Breast epithelium (tissue), 4 donors: ENCODE results near the gene AP3S2. TPM values are rescaled to one million over a fixed set of nuclear protein-coding genes. Genes with fewer than 3 reads are reported as not detected.
"Not testable (repeated sequence)": the region's sequence is repeated elsewhere in the genome, so short reads cannot be mapped to it uniquely, and the experiment has no call there.

ENCODE experiments used
- DNase-seq, 2 donors: peaks; one replicate each; pipeline ENCODE4 v3.0.0-alpha.2; 2019; ENCODE audit warnings: low spot score in 2 of 2
- H3K27ac ChIP-seq, 2 donors: fragments of 200-600 bp; sonication (generic) in 1 of 2; one replicate each; pipeline ENCODE4 v1.5.1; 2016 to 2019; ENCODE audit warnings: mild to moderate bottlenecking in 1 of 2
- H3K27me3 ChIP-seq, 2 donors: fragments of 200-600 bp; sonication (generic) in 1 of 2; one replicate each; pipeline versions ENCODE4 v1.5.1 to v1.6.0; 2017 to 2019; ENCODE audit warnings: control low read depth in 1 of 2, mild to moderate bottlenecking in 1 of 2
- H3K36me3 ChIP-seq: fragments of 200-600 bp; one replicate; pipeline ENCODE4 v1.5.1; 2019
- H3K4me1 ChIP-seq, 2 donors: fragments of 200-600 bp; sonication (generic); one replicate each; pipeline ENCODE4 v1.5.1; 2016 to 2019; ENCODE audit warnings: control low read depth in 1 of 2
- H3K4me3 ChIP-seq, 3 donors: fragments of 200-600 bp; sonication (generic); 1 replicate in 2 of 3; 2 replicates in 1 of 3; pipeline ENCODE4 v1.5.1; 2016 to 2019; ENCODE audit warnings: mild to moderate bottlenecking in 3 of 3, moderate library complexity in 2 of 3
- H3K9me3 ChIP-seq, 2 donors: fragments of 200-600 bp; sonication (generic) in 1 of 2; one replicate each; pipeline ENCODE4 v1.5.1; 2016 to 2019; ENCODE audit warnings: control low read depth in 1 of 2
- CTCF ChIP-seq, 3 donors: fragments of 450-650 bp; IDR thresholded peaks; one replicate each; pipeline ENCODE4 v1.5.1; 2016 to 2017; ENCODE audit warnings: antibody characterized with exemption in 3 of 3, mild to moderate bottlenecking in 3 of 3, moderate library complexity in 3 of 3
- POLR2A ChIP-seq: fragments of 450-650 bp; IDR thresholded peaks from one replicate; pipeline ENCODE4 v1.6.1; 2016; ENCODE audit warnings: antibody characterized with exemption, mild to moderate bottlenecking, moderate library complexity
- POLR2AphosphoS5 ChIP-seq, 3 donors: sonication (generic); formaldehyde crosslinking; IDR thresholded peaks; one replicate each; pipeline ENCODE4 v1.6.1; 2017; ENCODE audit warnings: antibody characterized with exemption in 3 of 3
- intact Hi-C: fragments of 100-400 bp; cut with DNase I; formaldehyde crosslinking; loops from one replicate; pipeline ENCODE4 v1.15.1; 2023; ENCODE audit warnings: low total_unique reads
- total RNA-seq, 3 donors: library from RNA; depleted of rRNA; stranded (reverse); fragments of >200 nt; gene quantifications; one replicate each; pipeline ENCODE4 v1.1.0, GENCODE V29; 2016

AP3S2 gene
- total RNA-seq, 3 donors from 2014 or later: 37.4 to 57.4 (median 52.8) TPM

- peak overlapping the region; percentile 54 to 74 for H3K27ac ChIP-seq
- no peak for DNase-seq
- H3K9me3 ChIP-seq: no peaks in the 10 kb centered on the region
- no peak for TF ChIP-seq POLR2AphosphoS5 (IDR thresholded peaks at IDR 0.05)
- TF ChIP-seq POLR2A: no peak
- TF ChIP-seq CTCF (IDR thresholded peaks at IDR 0.05): no peak
- H3K27me3 ChIP-seq: no peaks in the 10 kb centered on the region
- no peaks in the 10 kb centered on the region for H3K36me3 ChIP-seq
- peaks cover 0 to 5% of the 10 kb centered on the region in 2 donors for H3K4me1 ChIP-seq
- intact Hi-C loops: no loop called here
- no peak overlapping the region for H3K4me3 ChIP-seq
Measured at GRCh38 chr15:89783861-89784685, 109.7 kb downstream of the AP3S2 start.

GRCh38 chr15:89783111-89783860 is 110.5 kb downstream of the AP3S2 start:
- intact Hi-C loops: no loop called here
- H3K27ac ChIP-seq: peak overlapping the region; percentile 54 to 74
- no peaks in the 10 kb centered on the region for H3K36me3 ChIP-seq
- TF ChIP-seq CTCF (IDR thresholded peaks at IDR 0.05): no peak
- no peak for TF ChIP-seq POLR2AphosphoS5 (IDR thresholded peaks at IDR 0.05)
- no peak for TF ChIP-seq POLR2A
- DNase-seq: no peak
- H3K9me3 ChIP-seq: no peaks in the 10 kb centered on the region
- H3K4me1 ChIP-seq: peaks cover 0 to 5% of the 10 kb centered on the region in 2 donors
- no peak overlapping the region for H3K4me3 ChIP-seq
- no peaks in the 10 kb centered on the region for H3K27me3 ChIP-seq

- peak overlapping the region; percentile 61 to 74 for H3K27ac ChIP-seq
- H3K27me3 ChIP-seq, DNase-seq, H3K4me1 ChIP-seq, intact Hi-C loops, H3K4me3 ChIP-seq, H3K36me3 ChIP-seq, H3K9me3 ChIP-seq: not testable (repeated sequence)
Measured at GRCh38 chr15:89782619-89782950, 111.2 kb downstream of the AP3S2 start.

GRCh38 chr15:89781891-89782618 is 111.7 kb downstream of the AP3S2 start:
- DNase-seq: peak in 1 of 2 donors; percentile 68
- Histone ChIP-seq H3K36me3 (no peaks in the 10 kb centered on the region), H3K4me1 (peaks cover 0 to 5% of the 10 kb centered on the region in 2 donors), H3K27ac (peak overlapping the region; percentile 61 to 74), H3K4me3 (no peak overlapping the region), H3K27me3 (no peaks in the 10 kb centered on the region), H3K9me3 (no peaks in the 10 kb centered on the region)
- no peak for TF ChIP-seq POLR2A
- TF ChIP-seq POLR2AphosphoS5 (IDR thresholded peaks at IDR 0.05): peak in 2 of 3 donors; percentile 25 to 41
- intact Hi-C loops: no loop called here

GRCh38 chr15:89781055-89781454 is 112.7 kb downstream of the AP3S2 start:
- intact Hi-C loops: no loop called here
- H3K36me3 ChIP-seq: no peaks in the 10 kb centered on the region
- peak overlapping the region; percentile 52 to 74 for H3K27ac ChIP-seq
- H3K9me3 ChIP-seq: no peaks in the 10 kb centered on the region
- TF ChIP-seq CTCF (IDR thresholded peaks at IDR 0.05) (no peak), POLR2AphosphoS5 (IDR thresholded peaks at IDR 0.05) (no peak), POLR2A (no peak)
- no peak for DNase-seq
- H3K27me3 ChIP-seq: no peaks in the 10 kb centered on the region
- H3K4me1 ChIP-seq: peaks cover 0 to 5% of the 10 kb centered on the region in 2 donors
- H3K4me3 ChIP-seq: no peak overlapping the region
